Measurements from ENCODE around the gene SMOC1. TPM values are rescaled to one million over a fixed set of nuclear protein-coding genes. Genes with fewer than 3 reads are reported as not detected.

The SMOC1 gene
- total RNA-seq, 1 experiment from 2014 or later: 0.68 TPM

DNA sequence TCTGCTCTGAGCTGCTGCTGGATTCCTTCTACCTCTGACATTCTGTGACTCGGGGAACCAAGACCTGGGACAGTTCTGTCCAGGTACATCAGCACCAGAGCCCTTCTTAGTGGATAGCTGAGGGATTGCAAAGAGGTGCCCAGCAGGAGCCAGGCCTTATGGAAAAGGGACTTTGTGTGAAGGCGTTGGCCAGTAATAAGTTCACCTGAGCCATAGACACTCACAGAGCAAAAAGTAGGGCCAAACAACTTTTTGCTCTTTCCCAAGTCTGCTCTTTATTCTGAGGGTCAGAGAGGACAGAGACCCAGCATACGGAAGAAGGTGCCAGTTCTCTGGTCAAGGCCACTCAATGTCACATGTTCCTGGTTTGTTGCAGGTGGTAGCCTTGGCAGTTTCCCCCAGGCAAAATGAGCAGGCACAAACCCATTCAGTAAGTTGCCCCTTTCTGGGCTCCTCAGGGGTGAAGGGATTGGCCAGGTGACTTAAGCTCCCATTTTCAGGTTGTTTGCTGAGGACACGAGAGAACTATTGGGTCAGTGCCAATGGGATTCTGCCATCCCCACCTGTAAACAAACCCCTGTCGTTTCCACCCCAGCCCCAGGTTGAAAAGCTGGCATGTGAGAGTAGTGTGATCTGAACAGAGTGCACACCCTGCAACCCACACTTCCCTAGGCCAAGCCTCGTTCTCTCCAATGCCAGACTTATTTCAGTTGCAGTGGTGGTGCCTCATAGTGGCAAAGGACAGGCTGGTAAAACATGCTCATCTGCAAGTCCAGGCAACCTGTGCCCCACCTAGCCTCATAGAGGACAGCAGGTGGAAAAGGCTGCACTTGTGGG is 150.3 kb downstream of the SMOC1 start:
- no peak overlapping the region for H3K18ac ChIP-seq (ENCODE audit: insufficient read length, low read depth, low read length)
- no peaks in the 10 kb centered on the region for H3K27me3 Mint-ChIP-seq (ENCODE audit: low read depth)
- H3T11ph ChIP-seq (ENCODE audit: low read length): no peak overlapping the region
- H3K79me2 ChIP-seq (ENCODE audit: insufficient read depth, low read length): no peaks in the 10 kb centered on the region
- no peaks in the 10 kb centered on the region for H3K9me3 ChIP-seq (ENCODE audit: control insufficient read depth, low read depth, low read length)
- TF ChIP-seq, protein P1, sequence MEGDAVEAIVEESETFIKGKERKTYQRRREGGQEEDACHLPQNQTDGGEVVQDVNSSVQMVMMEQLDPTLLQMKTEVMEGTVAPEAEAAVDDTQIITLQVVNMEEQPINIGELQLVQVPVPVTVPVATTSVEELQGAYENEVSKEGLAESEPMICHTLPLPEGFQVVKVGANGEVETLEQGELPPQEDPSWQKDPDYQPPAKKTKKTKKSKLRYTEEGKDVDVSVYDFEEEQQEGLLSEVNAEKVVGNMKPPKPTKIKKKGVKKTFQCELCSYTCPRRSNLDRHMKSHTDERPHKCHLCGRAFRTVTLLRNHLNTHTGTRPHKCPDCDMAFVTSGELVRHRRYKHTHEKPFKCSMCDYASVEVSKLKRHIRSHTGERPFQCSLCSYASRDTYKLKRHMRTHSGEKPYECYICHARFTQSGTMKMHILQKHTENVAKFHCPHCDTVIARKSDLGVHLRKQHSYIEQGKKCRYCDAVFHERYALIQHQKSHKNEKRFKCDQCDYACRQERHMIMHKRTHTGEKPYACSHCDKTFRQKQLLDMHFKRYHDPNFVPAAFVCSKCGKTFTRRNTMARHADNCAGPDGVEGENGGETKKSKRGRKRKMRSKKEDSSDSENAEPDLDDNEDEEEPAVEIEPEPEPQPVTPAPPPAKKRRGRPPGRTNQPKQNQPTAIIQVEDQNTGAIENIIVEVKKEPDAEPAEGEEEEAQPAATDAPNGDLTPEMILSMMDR (conservative IDR thresholded peaks at IDR 0.05): no peak
- no peak overlapping the region for H3K9ac ChIP-seq (ENCODE audit: extremely low read depth, insufficient read length, low read length)
- H4K8ac ChIP-seq (replicated peaks; ENCODE audit: insufficient read length, low read depth, low read length): no peak overlapping the region
- H3K4me3 Mint-ChIP-seq: no peak overlapping the region
- H2BK15ac ChIP-seq (ENCODE audit: low read depth, low read length): no peak overlapping the region
- no peak for DNase-seq
- no CpG with 5 or more reads among the region's 6 CpGs for WGBS (ENCODE audit: extremely low coverage, insufficient read length, low lambda C conversion rate)
- no peak overlapping the region for H2AFZ ChIP-seq (ENCODE audit: low read length)
- no peak overlapping the region for H4K91ac ChIP-seq (ENCODE audit: insufficient read length, low read depth, low read length)
- H3K14ac ChIP-seq (ENCODE audit: insufficient read depth, low read length): no peak overlapping the region
- H3K79me1 ChIP-seq (ENCODE audit: insufficient read depth, low read depth, low read length, poor library complexity, severe bottlenecking): no peaks in the 10 kb centered on the region
- H2BK12ac ChIP-seq (ENCODE audit: insufficient read length, low read depth, low read length): no peak overlapping the region
- no peak overlapping the region for H3K27ac ChIP-seq (ENCODE audit: insufficient read length, low read depth, low read length)
- no peak overlapping the region for H2AK5ac ChIP-seq (ENCODE audit: insufficient read length, low read length)
- no peak overlapping the region for H2BK5ac ChIP-seq (ENCODE audit: insufficient read length, low read length)
- H3K4me1 Mint-ChIP-seq: peaks cover 16 to 23% of the 10 kb centered on the region in 2 experiments
- H3K27me3 ChIP-seq (ENCODE audit: insufficient read depth, low read length): no peaks in the 10 kb centered on the region
- no peak overlapping the region for H4K5ac ChIP-seq (ENCODE audit: insufficient read length, low read depth, low read length)
- no peak overlapping the region for H2BK20ac ChIP-seq (ENCODE audit: low read depth, low read length, poor library complexity, severe bottlenecking)
- H3K23me2 ChIP-seq (ENCODE audit: insufficient read length, low read depth, low read length, poor library complexity, severe bottlenecking): no peaks in the 10 kb centered on the region
- no peak overlapping the region for H2BK120ac ChIP-seq (ENCODE audit: low read depth, low read length, poor library complexity, severe bottlenecking)
- no peaks in the 10 kb centered on the region for H3K36me3 Mint-ChIP-seq (ENCODE audit: insufficient read depth in 1 of 3, low read depth in 3 of 3)
- no peak overlapping the region for H3K23ac ChIP-seq (ENCODE audit: insufficient read length, low read depth, low read length)
- no peak overlapping the region for H3K4me2 ChIP-seq (ENCODE audit: insufficient read depth, insufficient read length, low read length)
- no peak overlapping the region for H3K56ac ChIP-seq (ENCODE audit: insufficient read length, low read depth, low read length)
- H3K9me3 Mint-ChIP-seq: no peaks in the 10 kb centered on the region
- H3K4me1 ChIP-seq (ENCODE audit: insufficient read depth, low read length): no peaks in the 10 kb centered on the region; the same call in 1 of the 2 replicates
- H4K20me1 ChIP-seq (ENCODE audit: control insufficient read depth, insufficient read depth, insufficient read length): no peaks in the 10 kb centered on the region
- H3K27ac Mint-ChIP-seq: no peak overlapping the region
- H3K4ac ChIP-seq (ENCODE audit: low read depth, low read length): no peak overlapping the region

All from H9 (cell line).